ENCODE results near the gene PIM1. TPM values are rescaled to one million over a fixed set of nuclear protein-coding genes. Genes with fewer than 3 reads are reported as not detected.
A peak's percentile ranks its signal among the peaks of the same experiment; 100 is the strongest.

The PIM1 gene
- total RNA-seq, 1 experiment from 2014 or later: 47.5 TPM

DNA sequence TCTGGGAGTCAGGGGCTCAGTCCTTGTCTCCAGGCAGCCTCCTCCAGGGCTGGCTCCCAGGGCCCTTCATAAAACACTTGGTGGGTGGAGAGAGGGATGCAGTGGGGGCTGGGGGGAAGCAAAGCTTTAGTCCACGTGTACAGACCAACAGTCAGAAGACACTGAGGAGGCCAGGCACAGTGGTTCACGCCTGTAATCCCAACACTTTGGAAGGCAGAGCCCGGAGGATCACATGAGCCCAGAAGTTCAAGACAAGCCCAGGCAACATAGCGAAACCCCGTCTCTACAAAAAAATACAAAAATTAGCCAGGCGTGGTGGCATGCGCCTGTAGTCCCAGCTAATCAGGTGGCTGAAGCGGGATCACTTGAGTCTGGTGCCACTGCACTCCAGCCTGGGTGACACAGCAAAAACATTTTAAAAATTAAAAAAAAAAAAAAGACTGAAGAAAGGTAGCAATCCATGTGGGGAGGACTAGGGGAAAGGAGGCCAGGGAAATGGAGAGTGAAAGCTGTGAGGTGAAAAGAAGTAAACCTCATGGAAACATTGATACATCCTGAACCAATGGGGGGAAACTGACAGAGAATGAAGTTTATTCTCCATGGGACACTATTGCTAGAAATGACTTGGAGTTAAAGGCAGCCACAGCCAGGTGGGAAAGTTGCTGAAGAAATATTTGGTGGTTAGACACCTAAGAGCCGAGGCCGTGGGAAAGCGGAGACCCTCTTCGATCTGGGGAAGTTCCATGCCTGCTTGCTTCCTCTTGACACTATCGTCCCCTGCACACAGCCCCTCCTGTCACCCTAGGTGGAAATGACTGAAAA is 35.4 kb downstream of the PIM1 start:
- Histone ChIP-seq H3K79me2 (ENCODE audit: insufficient read depth, low read length) (no peaks in the 10 kb centered on the region), H4K20me1 (ENCODE audit: control insufficient read depth, insufficient read depth, insufficient read length) (no peaks in the 10 kb centered on the region), H2BK12ac (ENCODE audit: insufficient read length, low read depth, low read length) (no peak overlapping the region), H2AFZ (ENCODE audit: low read length) (no peak overlapping the region), H3K27me3 (ENCODE audit: insufficient read depth, low read length) (no peaks in the 10 kb centered on the region), H3K9me3 (ENCODE audit: control insufficient read depth, low read depth, low read length) (no peaks in the 10 kb centered on the region), H3K18ac (ENCODE audit: insufficient read length, low read depth, low read length) (no peak overlapping the region), H3K23me2 (ENCODE audit: insufficient read length, low read depth, low read length, poor library complexity, severe bottlenecking) (no peaks in the 10 kb centered on the region), H2BK15ac (ENCODE audit: low read depth, low read length) (no peak overlapping the region), H3K79me1 (ENCODE audit: insufficient read depth, low read depth, low read length, poor library complexity, severe bottlenecking) (no peaks in the 10 kb centered on the region), H4K8ac (replicated peaks; ENCODE audit: insufficient read length, low read depth, low read length) (no peak overlapping the region), H3K4ac (ENCODE audit: low read depth, low read length) (no peak overlapping the region), H3T11ph (ENCODE audit: low read length) (no peak overlapping the region), H3K27ac (ENCODE audit: insufficient read length, low read depth, low read length) (no peak overlapping the region), H2BK120ac (ENCODE audit: low read depth, low read length, poor library complexity, severe bottlenecking) (no peak overlapping the region), H3K9ac (ENCODE audit: extremely low read depth, insufficient read length, low read length) (no peak overlapping the region), H3K4me2 (ENCODE audit: insufficient read depth, insufficient read length, low read length) (no peak overlapping the region), H3K56ac (ENCODE audit: insufficient read length, low read depth, low read length) (no peak overlapping the region), H4K91ac (ENCODE audit: insufficient read length, low read depth, low read length) (no peak overlapping the region), H2BK20ac (ENCODE audit: low read depth, low read length, poor library complexity, severe bottlenecking) (no peak overlapping the region), H2BK5ac (ENCODE audit: insufficient read length, low read length) (no peak overlapping the region), H2AK5ac (ENCODE audit: insufficient read length, low read length) (no peak overlapping the region), H3K23ac (ENCODE audit: insufficient read length, low read depth, low read length) (no peak overlapping the region), H3K4me1 (ENCODE audit: insufficient read depth, low read length) (no peaks in the 10 kb centered on the region; the same call in 1 of the 2 replicates), H4K5ac (ENCODE audit: insufficient read length, low read depth, low read length) (no peak overlapping the region), H3K14ac (ENCODE audit: insufficient read depth, low read length) (no peak overlapping the region)
- no peak overlapping the region for H3K4me3 Mint-ChIP-seq
- no peak for DNase-seq
- peaks cover 5 to 8% of the 10 kb centered on the region in 2 experiments for H3K4me1 Mint-ChIP-seq
- TF ChIP-seq, protein P1, sequence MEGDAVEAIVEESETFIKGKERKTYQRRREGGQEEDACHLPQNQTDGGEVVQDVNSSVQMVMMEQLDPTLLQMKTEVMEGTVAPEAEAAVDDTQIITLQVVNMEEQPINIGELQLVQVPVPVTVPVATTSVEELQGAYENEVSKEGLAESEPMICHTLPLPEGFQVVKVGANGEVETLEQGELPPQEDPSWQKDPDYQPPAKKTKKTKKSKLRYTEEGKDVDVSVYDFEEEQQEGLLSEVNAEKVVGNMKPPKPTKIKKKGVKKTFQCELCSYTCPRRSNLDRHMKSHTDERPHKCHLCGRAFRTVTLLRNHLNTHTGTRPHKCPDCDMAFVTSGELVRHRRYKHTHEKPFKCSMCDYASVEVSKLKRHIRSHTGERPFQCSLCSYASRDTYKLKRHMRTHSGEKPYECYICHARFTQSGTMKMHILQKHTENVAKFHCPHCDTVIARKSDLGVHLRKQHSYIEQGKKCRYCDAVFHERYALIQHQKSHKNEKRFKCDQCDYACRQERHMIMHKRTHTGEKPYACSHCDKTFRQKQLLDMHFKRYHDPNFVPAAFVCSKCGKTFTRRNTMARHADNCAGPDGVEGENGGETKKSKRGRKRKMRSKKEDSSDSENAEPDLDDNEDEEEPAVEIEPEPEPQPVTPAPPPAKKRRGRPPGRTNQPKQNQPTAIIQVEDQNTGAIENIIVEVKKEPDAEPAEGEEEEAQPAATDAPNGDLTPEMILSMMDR (conservative IDR thresholded peaks at IDR 0.05): no peak
- peak overlapping the region in 1 of 3 experiments; percentile 62; a peak in 2 of 7 replicates for H3K27ac Mint-ChIP-seq
- peaks cover 0 to 2% of the 10 kb centered on the region in 2 experiments; a peak in 1 of 5 replicates for H3K9me3 Mint-ChIP-seq
- H3K27me3 Mint-ChIP-seq (ENCODE audit: low read depth): no peaks in the 10 kb centered on the region; the same call in 1 of the 2 replicates
- H3K36me3 Mint-ChIP-seq (ENCODE audit: insufficient read depth in 1 of 3, low read depth in 3 of 3): no peaks in the 10 kb centered on the region
- no CpG with 5 or more reads among the region's 13 CpGs for WGBS (ENCODE audit: extremely low coverage, insufficient read length, low lambda C conversion rate)
